GM18519 (cell line): ENCODE measurements around the gene PCDHB8.
"Not testable (repeated sequence)": the region's sequence is repeated elsewhere in the genome, so short reads cannot be mapped to it uniquely, and the experiment has no call there.

Experiments used
- ATAC-seq: cut with Tn5 transposase; IDR thresholded peaks from one replicate; pipeline ENCODE4 v1.9.1; 2021; ENCODE audit warnings: mild to moderate bottlenecking, moderate library complexity; ENCODE audit not compliant: unreplicated experiment, low FRiP score

The PCDHB8 gene

DNA sequence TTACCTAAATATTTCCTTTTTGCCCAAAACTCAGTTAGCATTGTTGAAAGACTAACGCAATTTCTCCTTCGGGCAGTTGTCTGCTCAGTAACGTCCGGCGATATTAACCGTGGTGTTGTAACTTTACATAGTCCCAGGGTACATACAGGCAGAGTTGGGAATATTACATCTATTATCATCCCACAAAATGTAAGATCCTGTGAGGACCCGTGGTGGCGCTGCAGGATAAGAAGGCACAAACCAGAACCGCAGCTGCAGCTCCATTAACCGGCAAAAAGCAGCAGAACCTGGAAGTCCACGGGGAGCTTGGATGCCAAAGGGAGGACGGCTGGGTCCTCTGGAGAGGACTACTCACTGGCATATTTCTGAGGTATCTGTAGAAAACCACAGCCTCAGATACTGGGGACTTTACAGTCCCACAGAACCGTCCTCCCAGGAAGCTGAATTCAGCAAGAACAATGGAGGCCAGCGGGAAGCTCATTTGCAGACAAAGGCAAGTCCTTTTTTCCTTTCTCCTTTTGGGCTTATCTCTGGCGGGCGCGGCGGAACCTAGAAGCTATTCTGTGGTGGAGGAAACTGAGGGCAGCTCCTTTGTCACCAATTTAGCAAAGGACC is at the start of gene PCDHB8:
Gene PCDHB8, plus strand, starts transcription at position 214 of the 615 bp plus-strand sequence. Its CDS starts 245 bp downstream, at position 459.
- not testable (repeated sequence) for ATAC-seq

DNA sequence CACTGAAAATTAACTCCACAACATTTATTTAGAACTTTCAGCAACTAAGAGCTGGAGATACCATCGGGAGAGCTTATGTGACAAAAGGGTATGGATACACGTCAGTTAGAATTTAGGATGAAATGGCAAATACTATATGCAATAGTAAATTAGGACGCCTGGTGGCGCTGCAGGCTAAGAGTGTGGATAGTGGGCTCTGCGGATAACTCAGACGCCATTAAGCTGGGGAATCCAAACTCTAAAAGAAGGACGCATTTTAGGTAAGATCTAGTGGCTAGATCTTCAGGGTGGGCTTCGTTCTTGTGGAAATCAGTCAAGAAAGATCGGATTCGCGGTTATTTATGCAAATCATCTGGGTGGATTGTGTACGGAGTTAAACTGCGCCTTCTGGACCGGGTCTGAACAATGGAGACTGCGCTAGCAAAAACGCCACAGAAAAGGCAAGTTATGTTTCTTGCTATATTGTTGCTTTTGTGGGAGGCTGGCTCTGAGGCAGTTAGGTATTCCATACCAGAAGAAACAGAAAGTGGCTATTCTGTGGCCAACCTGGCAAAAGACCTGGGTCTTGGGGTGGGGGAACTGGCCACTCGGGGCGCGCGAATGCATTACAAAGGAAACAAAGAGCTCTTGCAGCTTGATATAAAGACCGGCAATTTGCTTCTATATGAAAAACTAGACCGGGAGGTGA is 42.4 kb upstream of the PCDHB8 start, which contains the start of gene PCDHB5:
Gene PCDHB5, plus strand, starts transcription at position 177 of the 688 bp plus-strand sequence. Its CDS starts 229 bp downstream, at position 406.
- no peak for ATAC-seq

DNA sequence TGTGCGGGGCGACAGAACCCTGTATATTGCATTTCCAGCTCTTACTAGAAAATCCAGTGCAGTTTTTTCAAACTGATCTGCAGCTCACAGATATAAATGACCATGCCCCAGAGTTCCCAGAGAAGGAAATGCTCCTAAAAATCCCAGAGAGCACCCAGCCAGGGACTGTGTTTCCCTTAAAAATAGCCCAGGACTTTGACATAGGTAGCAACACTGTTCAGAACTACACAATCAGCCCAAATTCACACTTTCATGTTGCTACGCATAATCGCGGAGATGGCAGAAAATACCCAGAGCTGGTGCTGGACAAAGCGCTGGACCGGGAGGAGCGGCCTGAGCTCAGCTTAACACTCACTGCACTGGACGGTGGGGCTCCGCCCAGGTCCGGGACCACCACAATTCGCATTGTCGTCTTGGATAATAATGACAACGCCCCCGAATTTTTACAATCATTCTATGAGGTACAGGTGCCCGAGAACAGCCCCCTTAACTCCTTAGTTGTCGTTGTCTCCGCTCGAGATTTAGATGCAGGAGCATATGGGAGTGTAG is 41.8 kb upstream of the PCDHB8 start:
- ATAC-seq: no peak

DNA sequence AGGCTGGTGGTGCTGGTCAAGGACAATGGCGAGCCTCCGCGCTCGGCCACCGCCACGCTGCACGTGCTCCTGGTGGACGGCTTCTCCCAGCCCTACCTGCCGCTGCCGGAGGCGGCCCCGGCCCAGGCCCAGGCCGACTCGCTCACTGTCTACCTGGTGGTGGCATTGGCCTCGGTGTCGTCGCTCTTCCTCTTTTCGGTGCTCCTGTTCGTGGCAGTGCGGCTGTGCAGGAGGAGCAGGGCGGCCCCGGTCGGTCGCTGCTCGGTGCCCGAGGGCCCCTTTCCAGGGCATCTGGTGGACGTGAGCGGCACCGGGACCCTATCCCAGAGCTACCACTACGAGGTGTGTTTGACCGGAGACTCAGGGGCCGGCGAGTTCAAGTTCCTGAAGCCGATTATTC is 40.2 kb upstream of the PCDHB8 start:
- ATAC-seq: not testable (repeated sequence)

DNA sequence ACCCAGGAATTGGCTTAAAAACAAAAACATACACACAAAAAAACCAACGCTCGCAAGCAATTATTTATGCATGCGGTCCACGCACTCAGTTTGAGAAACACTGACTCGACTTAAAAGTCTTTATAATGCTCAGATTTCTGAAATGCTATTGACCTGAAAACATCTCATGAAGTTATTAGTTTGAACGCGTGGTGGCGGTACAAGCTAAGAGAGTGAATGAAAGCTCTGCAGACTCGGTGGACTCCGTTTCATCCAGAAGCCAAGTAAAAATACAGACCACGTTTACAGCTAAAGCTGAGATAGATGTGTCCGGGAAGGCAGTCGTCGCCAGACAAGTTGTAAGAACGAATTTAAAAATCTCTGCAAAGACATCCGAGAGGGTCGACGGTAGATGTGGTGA is 27.8 kb upstream of the PCDHB8 start, which contains the start of gene PCDHB6:
Gene PCDHB6, plus strand, starts transcription at position 246 of the 400 bp plus-strand sequence. CDS start 201 bp downstream, outside the sequence.
- no peak for ATAC-seq

DNA sequence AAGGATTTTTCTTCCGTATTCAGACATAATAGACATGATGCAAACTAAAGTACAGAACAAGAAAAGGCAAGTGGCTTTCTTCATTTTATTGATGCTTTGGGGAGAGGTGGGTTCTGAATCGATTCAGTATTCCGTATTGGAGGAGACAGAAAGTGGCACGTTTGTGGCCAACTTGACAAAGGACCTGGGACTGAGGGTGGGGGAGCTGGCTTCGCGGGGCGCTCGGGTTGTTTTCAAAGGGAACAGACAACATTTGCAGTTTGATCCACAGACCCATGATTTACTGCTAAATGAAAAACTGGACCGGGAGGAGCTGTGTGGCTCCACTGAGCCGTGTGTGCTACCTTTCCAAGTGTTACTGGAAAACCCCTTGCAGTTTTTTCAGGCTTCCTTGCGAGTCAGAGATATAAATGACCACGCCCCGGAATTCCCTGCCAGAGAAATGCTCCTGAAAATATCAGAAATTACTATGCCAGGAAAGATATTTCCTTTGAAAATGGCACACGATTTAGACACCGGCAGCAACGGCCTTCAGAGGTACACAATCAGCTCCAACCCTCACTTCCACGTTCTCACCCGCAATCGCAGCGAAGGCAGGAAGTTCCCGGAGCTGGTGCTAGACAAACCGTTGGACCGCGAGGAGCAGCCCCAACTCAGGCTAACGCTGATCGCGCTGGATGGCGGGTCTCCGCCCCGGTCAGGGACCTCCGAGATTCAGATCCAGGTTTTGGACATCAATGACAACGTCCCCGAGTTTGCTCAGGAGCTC is 27.2 kb upstream of the PCDHB8 start:
- ATAC-seq: no peak

DNA sequence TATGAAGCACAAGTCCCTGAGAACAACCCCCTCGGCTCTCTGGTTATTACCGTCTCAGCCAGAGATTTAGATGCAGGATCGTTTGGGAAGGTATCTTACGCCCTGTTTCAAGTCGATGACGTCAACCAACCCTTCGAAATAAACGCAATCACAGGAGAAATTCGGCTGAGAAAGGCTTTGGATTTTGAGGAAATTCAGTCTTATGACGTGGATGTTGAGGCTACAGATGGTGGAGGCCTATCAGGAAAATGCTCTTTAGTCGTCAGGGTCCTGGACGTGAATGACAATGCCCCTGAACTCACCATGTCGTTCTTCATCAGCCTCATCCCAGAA is 26.6 kb upstream of the PCDHB8 start:
- ATAC-seq: no peak

DNA sequence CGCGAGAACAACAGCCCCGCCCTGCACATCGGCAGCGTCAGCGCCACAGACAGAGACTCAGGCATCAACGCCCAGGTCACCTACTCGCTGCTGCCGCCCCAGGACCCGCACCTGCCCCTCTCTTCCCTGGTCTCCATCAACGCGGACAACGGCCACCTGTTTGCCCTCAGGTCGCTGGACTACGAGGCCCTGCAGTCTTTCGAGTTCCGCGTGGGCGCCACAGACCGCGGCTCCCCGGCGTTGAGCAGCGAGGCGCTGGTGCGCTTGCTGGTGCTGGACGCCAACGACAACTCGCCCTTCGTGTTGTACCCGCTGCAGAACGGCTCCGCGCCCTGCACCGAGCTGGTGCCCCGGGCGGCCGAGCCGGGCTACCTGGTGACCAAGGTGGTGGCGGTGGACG is 26.0 kb upstream of the PCDHB8 start:
- ATAC-seq: not testable (repeated sequence)

DNA sequence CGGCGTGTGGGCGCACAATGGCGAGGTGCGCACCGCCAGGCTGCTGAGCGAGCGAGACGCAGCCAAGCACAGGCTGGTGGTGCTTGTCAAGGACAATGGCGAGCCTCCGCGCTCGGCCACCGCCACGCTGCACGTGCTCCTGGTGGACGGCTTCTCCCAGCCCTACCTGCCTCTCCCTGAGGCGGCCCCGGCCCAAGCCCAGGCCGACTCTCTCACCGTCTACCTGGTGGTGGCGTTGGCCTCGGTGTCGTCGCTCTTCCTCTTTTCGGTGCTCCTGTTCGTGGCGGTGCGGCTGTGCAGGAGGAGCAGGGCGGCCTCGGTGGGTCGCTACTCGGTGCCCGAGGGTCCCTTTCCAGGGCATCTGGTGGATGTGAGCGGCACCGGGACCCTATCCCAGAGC is 25.5 kb upstream of the PCDHB8 start:
- ATAC-seq: not testable (repeated sequence)

DNA sequence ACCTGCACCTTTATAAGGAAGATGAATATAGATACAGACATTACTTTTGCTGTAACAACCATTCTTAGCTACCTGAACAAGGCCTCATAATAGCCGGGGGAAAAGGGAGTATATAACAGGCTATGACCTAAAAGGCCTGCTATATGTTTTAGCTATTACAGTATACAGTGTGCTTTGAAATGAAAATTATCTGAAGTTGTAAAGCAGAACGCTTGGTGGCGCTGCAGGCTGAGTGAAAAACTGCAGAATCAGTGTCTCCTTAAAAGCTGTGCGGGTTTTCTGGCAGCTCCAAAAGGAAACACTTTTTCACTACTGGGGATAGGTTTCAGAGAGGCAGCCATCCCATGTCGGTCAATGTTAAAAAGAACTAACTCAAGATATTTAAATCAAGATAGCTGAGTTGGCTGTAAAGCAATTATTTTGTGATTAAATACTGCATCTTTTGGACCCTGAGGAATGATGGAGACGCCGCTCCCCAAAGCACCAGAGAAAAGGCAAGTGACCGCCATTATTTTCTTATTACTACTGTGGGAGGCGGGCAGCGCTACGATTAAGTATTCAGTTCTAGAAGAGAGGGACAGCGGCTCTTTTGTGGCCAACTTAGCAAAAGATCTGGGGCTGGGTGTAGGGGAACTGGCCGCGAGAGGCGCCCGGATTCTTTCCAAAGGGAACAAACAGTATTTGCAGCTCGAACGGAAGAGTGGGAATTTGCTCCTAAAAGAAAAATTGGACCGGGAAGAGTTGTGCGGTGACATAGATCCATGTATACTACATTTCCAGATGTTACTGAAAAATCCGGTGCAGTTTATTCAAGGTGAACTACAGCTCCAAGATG is 21.8 kb upstream of the PCDHB8 start:
- no peak for ATAC-seq

DNA sequence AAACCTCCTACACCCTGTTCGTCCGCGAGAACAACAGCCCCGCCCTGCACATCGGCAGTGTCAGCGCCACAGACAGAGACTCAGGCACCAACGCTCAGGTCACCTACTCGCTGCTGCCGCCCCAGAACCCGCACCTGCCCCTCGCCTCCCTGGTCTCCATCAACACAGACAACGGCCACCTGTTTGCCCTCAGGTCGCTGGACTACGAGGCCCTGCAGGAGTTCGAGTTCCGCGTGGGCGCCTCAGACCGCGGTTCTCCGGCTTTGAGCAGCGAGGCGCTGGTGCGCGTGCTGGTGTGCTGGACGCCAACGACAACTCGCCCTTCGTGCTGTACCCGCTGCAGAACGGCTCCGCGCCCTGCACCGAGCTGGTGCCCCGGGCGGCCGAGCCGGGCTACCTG is 20.2 kb upstream of the PCDHB8 start:
- not testable (repeated sequence) for ATAC-seq

DNA sequence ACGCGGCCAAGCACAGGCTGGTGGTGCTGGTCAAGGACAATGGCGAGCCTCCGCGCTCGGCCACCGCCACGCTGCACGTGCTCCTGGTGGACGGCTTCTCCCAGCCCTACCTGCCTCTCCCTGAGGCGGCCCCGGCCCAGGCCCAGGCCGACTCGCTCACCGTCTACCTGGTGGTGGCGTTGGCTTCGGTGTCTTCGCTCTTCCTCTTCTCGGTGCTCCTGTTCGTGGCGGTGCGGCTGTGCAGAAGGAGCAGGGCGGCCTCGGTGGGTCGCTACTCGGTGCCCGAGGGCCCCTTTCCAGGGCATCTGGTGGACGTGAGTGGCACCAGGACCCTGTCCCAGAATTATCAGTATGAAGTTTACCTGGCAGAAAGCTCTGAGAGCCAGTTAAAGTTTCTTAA is 19.7 kb upstream of the PCDHB8 start:
- not testable (repeated sequence) for ATAC-seq

DNA sequence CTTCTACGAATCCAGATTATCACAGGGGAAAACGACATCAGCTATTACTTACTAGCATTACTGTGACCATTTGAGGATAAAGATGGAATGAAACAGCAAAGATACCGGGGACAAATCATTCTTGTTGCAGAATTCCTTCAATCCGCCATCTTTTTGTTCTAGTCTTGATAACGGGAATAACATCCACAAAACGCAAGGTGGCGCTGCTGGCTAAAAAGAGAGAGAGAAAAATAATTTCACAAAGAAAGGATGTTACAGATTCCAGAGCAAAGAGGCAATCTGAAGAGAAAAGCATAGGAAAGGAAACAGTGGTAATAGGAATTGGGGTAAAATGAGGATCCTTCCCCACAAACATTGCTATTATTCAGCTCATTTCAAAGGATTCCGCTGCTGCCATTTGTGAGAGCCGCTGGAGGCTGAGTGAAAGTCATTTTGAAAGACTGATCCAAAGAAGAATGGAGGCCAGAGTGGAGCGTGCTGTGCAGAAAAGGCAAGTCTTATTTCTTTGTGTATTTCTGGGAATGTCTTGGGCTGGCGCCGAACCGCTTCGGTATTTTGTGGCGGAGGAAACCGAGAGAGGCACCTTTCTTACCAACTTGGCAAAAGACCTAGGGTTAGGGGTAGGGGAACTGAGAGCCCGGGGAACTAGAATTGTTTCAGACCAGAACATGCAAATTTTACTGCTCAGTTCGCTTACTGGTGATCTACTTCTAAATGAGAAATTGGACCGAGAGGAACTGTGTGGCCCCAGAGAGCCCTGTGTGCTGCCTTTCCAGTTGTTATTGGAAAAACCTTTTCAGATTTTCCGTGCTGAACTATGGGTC is 5.0 kb upstream of the PCDHB8 start, which contains the start of gene PCDHB7:
Gene PCDHB7, plus strand, starts transcription at position 264 of the 824 bp plus-strand sequence. Its CDS starts 192 bp downstream, at position 456.
- ATAC-seq: no peak

DNA sequence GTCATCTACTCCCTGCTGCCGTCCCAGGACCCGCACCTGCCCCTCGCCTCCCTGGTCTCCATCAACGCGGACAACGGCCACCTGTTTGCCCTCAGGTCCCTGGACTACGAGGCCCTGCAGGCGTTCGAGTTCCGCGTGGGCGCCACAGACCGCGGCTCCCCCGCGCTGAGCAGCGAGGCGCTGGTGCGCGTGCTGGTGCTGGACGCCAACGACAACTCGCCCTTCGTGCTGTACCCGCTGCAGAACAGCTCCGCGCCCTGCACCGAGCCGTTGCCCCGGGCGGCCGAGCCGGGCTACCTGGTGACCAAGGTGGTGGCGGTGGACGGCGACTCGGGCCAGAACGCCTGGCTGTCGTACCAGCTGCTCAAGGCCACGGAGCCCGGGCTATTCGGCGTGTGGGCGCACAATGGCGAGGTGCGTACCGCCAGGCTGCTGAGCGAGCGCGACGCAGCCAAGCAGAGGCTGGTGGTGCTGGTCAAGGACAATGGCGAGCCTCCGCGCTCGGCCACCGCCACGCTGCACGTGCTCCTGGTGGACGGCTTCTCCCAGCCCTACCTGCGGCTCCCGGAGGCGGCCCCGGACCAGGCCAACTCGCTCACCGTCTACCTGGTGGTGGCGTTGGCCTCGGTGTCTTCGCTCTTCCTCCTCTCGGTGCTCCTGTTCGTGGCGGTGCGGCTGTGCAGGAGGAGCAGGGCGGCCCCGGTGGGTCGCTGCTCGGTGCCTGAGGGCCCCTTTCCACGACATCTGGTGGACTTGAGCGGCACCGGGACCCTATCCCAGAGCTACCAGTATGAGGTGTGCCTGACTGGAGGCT is 3.1 kb upstream of the PCDHB8 start:
- not testable (repeated sequence) for ATAC-seq

DNA sequence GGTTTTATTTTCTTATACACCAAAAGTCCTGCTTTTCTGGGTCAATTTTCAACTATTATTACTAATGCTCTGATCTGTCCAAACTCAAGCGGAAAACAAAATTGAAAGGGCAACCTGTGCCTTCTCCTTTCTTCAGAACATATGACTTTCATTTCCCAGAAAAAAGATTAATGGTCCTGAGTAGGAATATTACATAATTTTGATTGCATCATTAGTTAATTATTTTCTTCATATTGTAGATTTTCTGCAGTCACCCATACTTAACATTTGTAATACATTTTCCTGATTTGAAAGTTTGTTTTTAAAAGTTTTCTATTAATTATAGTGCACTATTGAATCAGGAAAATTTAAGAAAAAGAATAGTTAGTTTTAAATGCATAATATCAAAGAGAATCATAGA is 1.7 kb upstream of the PCDHB8 start:
- no peak for ATAC-seq

DNA sequence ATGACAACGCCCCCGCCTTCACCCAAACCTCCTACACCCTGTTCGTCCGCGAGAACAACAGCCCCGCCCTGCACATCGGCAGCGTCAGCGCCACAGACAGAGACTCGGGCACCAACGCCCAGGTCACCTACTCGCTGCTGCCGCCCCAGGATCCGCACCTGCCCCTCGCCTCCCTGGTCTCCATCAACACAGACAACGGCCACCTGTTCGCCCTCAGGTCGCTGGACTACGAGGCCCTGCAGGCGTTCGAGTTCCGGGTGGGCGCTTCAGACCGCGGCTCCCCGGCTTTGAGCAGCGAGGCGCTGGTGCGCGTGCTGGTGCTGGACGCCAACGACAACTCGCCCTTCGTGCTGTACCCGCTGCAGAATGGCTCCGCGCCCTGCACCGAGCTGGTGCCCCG is 1.8 kb downstream of the PCDHB8 start:
- not testable (repeated sequence) for ATAC-seq

DNA sequence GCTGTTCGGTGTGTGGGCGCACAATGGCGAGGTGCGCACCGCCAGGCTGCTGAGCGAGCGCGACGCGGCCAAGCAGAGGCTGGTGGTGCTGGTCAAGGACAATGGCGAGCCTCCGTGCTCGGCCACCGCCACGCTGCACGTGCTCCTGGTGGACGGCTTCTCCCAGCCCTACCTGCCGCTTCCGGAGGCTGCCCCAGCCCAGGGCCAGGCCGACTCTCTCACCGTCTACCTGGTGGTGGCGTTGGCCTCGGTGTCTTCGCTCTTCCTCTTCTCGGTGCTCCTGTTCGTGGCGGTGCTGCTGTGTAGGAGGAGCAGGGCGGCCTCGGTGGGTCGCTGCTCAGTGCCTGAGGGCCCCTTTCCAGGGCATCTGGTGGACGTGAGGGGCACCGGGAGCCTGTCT is 2.3 kb downstream of the PCDHB8 start:
- not testable (repeated sequence) for ATAC-seq

DNA sequence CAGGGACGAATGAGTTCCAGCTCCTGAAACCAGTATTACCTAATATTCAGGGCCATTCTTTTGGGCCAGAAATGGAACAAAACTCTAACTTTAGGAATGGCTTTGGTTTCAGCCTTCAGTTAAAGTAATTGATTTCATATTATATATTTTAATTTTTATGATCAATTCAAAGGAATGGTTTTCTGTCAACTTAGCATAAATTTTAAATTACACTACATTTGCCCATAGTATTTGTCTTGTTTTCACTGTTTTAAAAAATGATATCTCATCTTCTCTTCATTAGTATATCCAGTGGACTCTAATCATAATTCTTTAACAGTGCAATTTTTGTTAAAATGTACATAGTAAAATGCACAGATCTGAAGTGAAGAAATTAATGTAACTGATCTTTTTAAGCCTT is 2.7 kb downstream of the PCDHB8 start:
- no peak for ATAC-seq
